Measurements from ENCODE around the gene LYSMD2.

The LYSMD2 gene

DNA sequence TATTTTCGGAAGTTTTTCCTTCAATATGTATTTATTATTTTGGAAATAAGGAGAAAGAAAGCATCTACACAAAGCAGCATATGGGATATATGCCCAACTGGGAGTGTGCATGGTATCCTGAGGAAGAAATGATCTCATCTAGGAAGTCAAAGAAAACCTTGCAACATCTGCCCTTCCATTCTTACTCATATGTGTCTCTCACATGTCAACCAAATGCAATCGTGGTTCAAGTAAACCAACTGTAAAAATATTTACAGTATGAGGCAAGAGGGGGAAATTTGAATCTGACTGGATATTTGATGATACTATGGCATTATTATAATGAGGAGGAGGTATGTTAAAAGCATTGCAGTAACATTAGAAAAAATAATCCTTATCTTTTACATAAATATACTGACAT lies 59.4 kb downstream of the LYSMD2 start:
- TF ChIP-seq, protein P1, sequence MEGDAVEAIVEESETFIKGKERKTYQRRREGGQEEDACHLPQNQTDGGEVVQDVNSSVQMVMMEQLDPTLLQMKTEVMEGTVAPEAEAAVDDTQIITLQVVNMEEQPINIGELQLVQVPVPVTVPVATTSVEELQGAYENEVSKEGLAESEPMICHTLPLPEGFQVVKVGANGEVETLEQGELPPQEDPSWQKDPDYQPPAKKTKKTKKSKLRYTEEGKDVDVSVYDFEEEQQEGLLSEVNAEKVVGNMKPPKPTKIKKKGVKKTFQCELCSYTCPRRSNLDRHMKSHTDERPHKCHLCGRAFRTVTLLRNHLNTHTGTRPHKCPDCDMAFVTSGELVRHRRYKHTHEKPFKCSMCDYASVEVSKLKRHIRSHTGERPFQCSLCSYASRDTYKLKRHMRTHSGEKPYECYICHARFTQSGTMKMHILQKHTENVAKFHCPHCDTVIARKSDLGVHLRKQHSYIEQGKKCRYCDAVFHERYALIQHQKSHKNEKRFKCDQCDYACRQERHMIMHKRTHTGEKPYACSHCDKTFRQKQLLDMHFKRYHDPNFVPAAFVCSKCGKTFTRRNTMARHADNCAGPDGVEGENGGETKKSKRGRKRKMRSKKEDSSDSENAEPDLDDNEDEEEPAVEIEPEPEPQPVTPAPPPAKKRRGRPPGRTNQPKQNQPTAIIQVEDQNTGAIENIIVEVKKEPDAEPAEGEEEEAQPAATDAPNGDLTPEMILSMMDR (conservative IDR thresholded peaks at IDR 0.05; ENCODE audit: control insufficient read depth, insufficient read depth, low read depth, low read length): no peak
- H3K4me3 ChIP-seq (ENCODE audit: control insufficient read depth, low read depth, low read length): no peak overlapping the region
- DNase-seq (ENCODE audit: low read depth): peak; percentile 31

DNA sequence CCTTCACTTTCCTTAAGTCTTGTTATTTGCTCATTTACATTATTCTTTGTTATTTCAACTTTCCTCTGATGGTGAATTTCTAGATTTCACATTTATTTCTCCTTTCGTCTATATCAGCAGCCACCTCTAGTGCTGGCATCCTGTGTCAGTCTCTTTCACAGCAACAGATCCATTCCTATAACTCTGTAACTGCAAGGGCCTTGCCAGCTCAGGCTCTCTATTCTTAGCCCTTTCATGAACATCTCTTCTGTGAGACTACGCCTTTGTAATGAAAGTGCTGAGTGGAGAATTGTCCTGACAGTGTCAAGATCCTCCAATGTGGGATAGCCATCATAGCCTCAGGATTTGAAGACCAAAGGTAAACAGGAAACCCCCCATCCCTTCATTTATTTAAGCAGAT lies 60.0 kb downstream of the LYSMD2 start:
- no peak for DNase-seq (ENCODE audit: low read depth)
- TF ChIP-seq, protein P1 (conservative IDR thresholded peaks at IDR 0.05; ENCODE audit: control insufficient read depth, insufficient read depth, low read depth, low read length): no peak
- H3K4me3 ChIP-seq (ENCODE audit: control insufficient read depth, low read depth, low read length): no peak overlapping the region

DNA sequence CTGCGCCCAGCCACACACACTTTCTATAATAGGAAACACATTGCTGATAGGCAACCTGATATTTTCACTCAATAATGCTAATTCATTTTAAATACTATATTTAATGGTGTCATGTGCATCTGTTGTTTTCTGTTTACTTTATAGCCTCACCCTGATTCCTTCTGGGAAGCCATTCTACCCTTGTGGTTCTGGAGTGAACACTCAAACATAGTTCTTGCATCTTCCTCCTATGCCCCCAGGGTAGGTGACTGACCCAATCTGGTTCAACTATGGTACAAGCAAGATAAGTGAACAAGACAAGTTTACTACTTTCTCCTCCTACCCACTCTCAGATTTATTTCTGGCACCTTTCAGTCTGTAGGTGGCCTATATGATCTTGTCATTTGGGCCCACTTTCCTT lies 60.4 kb downstream of the LYSMD2 start:
- no peak overlapping the region for H3K4me3 ChIP-seq (ENCODE audit: control insufficient read depth, low read depth, low read length)
- no peak for DNase-seq (ENCODE audit: low read depth)
- TF ChIP-seq, protein P1 (conservative IDR thresholded peaks at IDR 0.05; ENCODE audit: control insufficient read depth, insufficient read depth, low read depth, low read length): no peak

DNA sequence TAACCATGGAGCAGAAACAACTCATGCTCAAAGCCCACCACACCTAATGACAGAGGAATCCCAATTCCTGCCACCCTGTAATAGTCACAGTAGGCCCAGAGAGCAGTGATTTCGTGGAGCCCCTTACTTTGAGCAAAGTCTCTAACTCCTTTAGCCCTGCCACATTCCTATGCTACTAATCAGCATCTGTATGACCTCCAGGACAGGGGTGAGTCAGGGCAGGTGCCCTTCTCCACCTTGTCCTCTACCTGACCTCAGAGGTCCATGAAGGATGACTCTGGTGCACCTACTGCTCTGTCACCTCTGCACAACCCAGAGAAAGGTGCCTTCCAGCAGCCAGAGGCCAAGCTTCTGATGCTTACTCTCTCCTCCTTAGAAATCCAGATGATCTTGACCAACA lies 62.2 kb downstream of the LYSMD2 start:
- TF ChIP-seq, protein P1 (conservative IDR thresholded peaks at IDR 0.05; ENCODE audit: control insufficient read depth, insufficient read depth, low read depth, low read length): no peak
- no peak overlapping the region for H3K4me3 ChIP-seq (ENCODE audit: control insufficient read depth, low read depth, low read length)
- no peak for DNase-seq (ENCODE audit: low read depth)

All from fibroblast of mammary gland (primary cell).